Measurements from ENCODE around the gene PTPRA. TPM values are rescaled to one million over a fixed set of nuclear protein-coding genes. Genes with fewer than 3 reads are reported as not detected.

Gene PTPRA
- total and polyA plus RNA-seq, 11 donors: 6.1 to 43.4 (median 24.9) TPM

DNA sequence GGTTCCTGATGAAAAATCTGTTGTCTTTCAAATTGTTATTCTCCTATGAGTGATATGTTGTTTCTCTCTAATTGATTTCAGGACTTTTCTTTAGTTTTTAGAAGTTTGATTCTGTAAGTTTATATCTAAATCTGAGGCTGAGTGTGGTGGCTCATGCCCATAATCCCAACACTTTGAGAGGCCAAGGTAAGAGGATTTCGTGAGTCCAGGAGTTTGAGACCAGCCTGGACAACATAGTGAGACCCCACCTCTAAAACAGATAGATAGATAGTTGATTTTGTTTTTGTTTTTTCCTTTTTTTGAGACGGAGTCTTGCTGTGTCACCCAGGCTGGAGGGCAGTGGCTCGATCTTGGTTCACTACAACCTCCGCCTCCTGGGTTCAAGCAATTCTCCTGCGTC, 64.6 kb downstream of the PTPRA start:
- Histone ChIP-seq H3K4me3 (no peak overlapping the region), H3K27ac (no peak overlapping the region), H3K36me3 (no peaks in the 10 kb centered on the region), H3K9me3 (no peaks in the 10 kb centered on the region), H3K27me3 (no peaks in the 10 kb centered on the region), H3K4me1 (peaks cover 0 to 21% (median 8%) of the 10 kb centered on the region in 12 donors)
- 84 to 98% (median 91%) methylated on average over 5 of the region's 5 CpGs for whole genome bisulfite sequencing, 4 donors
- no peak for ATAC-seq
- intact Hi-C loops (cut with DNase I): no loop called here
- DNase-seq: no peak
- TF ChIP-seq POLR2A (IDR thresholded peaks at IDR 0.05): no peak
- TF ChIP-seq, protein P1, sequence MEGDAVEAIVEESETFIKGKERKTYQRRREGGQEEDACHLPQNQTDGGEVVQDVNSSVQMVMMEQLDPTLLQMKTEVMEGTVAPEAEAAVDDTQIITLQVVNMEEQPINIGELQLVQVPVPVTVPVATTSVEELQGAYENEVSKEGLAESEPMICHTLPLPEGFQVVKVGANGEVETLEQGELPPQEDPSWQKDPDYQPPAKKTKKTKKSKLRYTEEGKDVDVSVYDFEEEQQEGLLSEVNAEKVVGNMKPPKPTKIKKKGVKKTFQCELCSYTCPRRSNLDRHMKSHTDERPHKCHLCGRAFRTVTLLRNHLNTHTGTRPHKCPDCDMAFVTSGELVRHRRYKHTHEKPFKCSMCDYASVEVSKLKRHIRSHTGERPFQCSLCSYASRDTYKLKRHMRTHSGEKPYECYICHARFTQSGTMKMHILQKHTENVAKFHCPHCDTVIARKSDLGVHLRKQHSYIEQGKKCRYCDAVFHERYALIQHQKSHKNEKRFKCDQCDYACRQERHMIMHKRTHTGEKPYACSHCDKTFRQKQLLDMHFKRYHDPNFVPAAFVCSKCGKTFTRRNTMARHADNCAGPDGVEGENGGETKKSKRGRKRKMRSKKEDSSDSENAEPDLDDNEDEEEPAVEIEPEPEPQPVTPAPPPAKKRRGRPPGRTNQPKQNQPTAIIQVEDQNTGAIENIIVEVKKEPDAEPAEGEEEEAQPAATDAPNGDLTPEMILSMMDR (IDR thresholded peaks at IDR 0.05): no peak

DNA sequence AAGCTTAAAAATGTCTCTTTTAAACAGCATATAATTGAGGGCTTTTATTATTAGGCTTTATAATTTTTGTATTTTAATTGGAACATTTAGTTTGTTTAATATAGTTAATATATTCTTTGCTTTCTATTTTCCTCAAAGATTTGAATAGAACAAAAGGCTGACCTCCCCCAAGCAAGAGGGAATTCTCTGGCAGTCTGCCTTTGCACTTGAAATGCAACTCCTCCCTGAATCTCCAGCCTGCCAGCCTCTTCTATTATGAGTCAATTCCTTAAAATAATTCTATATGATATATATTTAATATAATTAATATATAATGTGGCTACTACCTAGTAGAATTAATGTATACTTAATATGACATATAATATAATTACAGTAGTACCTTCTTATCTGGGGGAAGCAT, 69.2 kb downstream of the PTPRA start:
- DNase-seq (peak in 1 of 5 donors; percentile 27), ATAC-seq (no peak)
- TF ChIP-seq POLR2A (IDR thresholded peaks at IDR 0.05): no peak
- TF ChIP-seq, protein P1 (IDR thresholded peaks at IDR 0.05): no peak
- Histone ChIP-seq H3K4me1 (peaks cover 0 to 32% (median 12%) of the 10 kb centered on the region in 12 donors), H3K9me3 (no peaks in the 10 kb centered on the region), H3K27ac (no peak overlapping the region), H3K4me3 (no peak overlapping the region), H3K36me3 (no peaks in the 10 kb centered on the region), H3K27me3 (no peaks in the 10 kb centered on the region)
- intact Hi-C loops (cut with DNase I): no loop called here

DNA sequence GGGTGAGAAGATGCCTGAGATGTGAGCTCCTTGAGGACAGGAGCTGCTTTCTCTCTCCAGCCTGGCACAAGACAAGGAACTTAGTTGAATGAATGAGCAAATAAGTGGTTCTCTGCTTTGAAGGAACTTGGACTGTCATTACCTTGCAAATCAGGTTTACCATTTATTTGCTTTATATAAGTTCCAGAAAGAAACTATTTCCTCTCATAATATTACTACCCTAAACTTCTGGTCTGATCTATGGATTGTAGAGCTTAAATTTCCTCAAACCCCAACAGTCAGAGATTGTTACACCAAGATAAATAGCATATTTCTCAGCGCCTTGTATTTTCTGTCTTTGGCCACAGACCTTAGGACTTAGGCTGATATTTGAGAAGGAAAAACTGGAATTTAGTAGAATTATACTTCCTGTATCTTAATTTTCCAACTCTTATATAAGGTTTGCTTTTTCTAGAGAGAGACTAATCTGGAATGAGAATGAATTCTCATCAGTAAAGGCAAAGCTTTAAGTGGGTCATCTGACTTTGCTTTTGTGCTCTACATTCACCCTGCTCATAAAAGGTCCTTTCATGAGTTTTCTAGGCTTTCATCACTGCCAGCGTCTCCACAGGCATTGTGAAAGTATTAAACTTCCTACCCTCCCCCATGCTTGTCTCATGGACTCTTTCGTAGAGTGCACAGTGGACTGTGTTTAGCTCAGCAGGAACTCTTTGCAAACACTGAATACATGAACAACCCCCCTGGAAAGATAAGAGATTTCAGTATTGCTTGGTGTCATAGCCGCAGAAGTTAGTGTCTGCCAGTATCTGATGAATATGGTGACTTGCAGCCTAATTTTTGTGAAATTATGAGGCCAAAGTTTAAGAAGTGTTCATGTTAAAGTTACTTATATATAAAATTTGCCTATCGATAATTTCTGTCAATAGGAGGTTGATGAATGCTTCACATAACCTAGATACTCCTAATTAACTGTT, 74.0 kb downstream of the PTPRA start:
- Histone ChIP-seq H3K9me3 (no peaks in the 10 kb centered on the region), H3K27ac (no peak overlapping the region), H3K27me3 (no peaks in the 10 kb centered on the region), H3K4me3 (no peak overlapping the region), H3K4me1 (peaks cover 0 to 27% (median 11%) of the 10 kb centered on the region in 12 donors), H3K36me3 (peaks cover 0 to 25% (median 8%) of the 10 kb centered on the region in 9 donors)
- 72 to 76% (median 75%) methylated on average over 5 of the region's 5 CpGs for WGBS, 4 donors
- DNase-seq (no peak), ATAC-seq (peak in 3 of 4 donors; percentile 56 to 84 (median 79))
- no peak for TF ChIP-seq POLR2A (IDR thresholded peaks at IDR 0.05)
- TF ChIP-seq, protein P1 (IDR thresholded peaks at IDR 0.05): no peak
- intact Hi-C loops (cut with DNase I): no loop called here

DNA sequence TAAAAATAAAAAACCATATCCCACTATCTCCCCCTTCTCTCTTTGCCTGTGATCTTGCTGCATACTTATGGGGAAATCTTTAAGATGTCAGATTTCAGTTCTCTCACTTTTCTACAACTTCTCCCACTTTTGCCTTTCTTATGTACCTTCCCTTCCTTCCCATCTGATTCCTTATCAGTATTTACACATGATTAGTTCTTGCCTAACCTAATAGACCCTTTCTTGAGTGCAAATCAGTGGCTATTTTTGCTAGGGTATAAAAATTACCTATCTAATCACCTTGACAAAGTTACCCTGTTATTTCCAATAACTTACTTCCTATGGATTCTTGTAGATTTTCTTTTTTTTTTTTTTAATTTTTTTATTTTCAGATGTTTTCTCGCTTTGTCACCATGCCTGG, 75.7 kb downstream of the PTPRA start:
- 97 to 100% (median 98%) methylated on average over 1 of the region's 1 CpG for WGBS, 4 donors

More for the DNA sequence above, 75.7 kb downstream of the PTPRA start:
- Histone ChIP-seq H3K4me1 (peaks cover 0 to 15% (median 2%) of the 10 kb centered on the region in 12 donors), H3K9me3 (no peaks in the 10 kb centered on the region), H3K27me3 (no peaks in the 10 kb centered on the region), H3K27ac (no peak overlapping the region), H3K36me3 (peaks cover 0 to 25% (median 8%) of the 10 kb centered on the region in 9 donors), H3K4me3 (no peak overlapping the region)
- intact Hi-C loops (cut with DNase I): no loop called here
- DNase-seq: no peak
- no peak for TF ChIP-seq POLR2A (IDR thresholded peaks at IDR 0.05)
- TF ChIP-seq, protein P1 (IDR thresholded peaks at IDR 0.05): no peak
- no peak for ATAC-seq

Measured in heart left ventricle (tissue), 16 donors.